H9 (cell line): ENCODE measurements around the gene ENOSF1. TPM values are rescaled to one million over a fixed set of nuclear protein-coding genes. Genes with fewer than 3 reads are reported as not detected.
A peak's percentile ranks its signal among the peaks of the same experiment; 100 is the strongest.

ENCODE experiments used
- DNase-seq: peaks from one replicate; pipeline ENCODE4 v3.0.0-alpha.2; 2017
- H2AFZ ChIP-seq: one replicate; pipeline ENCODE4 v1.6.1; 2013; ENCODE audit warnings: mild to moderate bottlenecking, low read length, control low read depth, moderate library complexity
- H2AK5ac ChIP-seq: 2 replicates; pipeline ENCODE4 v1.6.1; 2013; ENCODE audit warnings: low read length, control low read depth, mixed read lengths; ENCODE audit not compliant: insufficient read length
- H2BK120ac ChIP-seq: one replicate; pipeline ENCODE4 v1.6.1; 2013; ENCODE audit warnings: low read depth, mild to moderate bottlenecking, low read length, control low read depth, inconsistent platforms; ENCODE audit not compliant: poor library complexity, severe bottlenecking
- H2BK12ac ChIP-seq: 2 replicates; pipeline ENCODE4 v1.6.1; 2013; ENCODE audit warnings: low read length, control low read depth, mixed read lengths, low read depth; ENCODE audit not compliant: insufficient read length
- H2BK15ac ChIP-seq: 2 replicates; pipeline ENCODE4 v1.6.1; 2013; ENCODE audit warnings: low read depth, low read length, control low read depth
- H2BK20ac ChIP-seq: one replicate; pipeline ENCODE4 v1.6.1; 2013; ENCODE audit warnings: low read depth, mild to moderate bottlenecking, low read length, control low read depth, inconsistent platforms; ENCODE audit not compliant: poor library complexity, severe bottlenecking
- H2BK5ac ChIP-seq: 2 replicates; pipeline ENCODE4 v1.6.1; 2013; ENCODE audit warnings: low read length, control low read depth, mixed read lengths; ENCODE audit not compliant: insufficient read length
- H3K14ac ChIP-seq: 2 replicates; pipeline ENCODE4 v1.6.1; 2013; ENCODE audit warnings: low read length, control low read depth; ENCODE audit not compliant: insufficient read depth
- H3K18ac ChIP-seq: 2 replicates; pipeline ENCODE4 v1.6.1; 2013; ENCODE audit warnings: low read depth, mild to moderate bottlenecking, mixed read lengths, low read length, control low read depth; ENCODE audit not compliant: insufficient read length
- H3K23ac ChIP-seq: 2 replicates; pipeline ENCODE4 v1.6.1; 2013; ENCODE audit warnings: low read length, control low read depth, mixed read lengths, low read depth; ENCODE audit not compliant: insufficient read length
- H3K23me2 ChIP-seq: 2 replicates; pipeline ENCODE4 v1.6.1; 2013; ENCODE audit warnings: low read depth, mild to moderate bottlenecking, mixed read lengths, low read length, control low read depth; ENCODE audit not compliant: insufficient read length, poor library complexity, severe bottlenecking
- H3K27ac ChIP-seq: 2 replicates; pipeline ENCODE4 v1.5.1; 2013; ENCODE audit warnings: low read length, control low read depth, mixed read lengths, low read depth; ENCODE audit not compliant: insufficient read length
- H3K27me3 ChIP-seq: 2 replicates; pipeline ENCODE4 v1.6.1; 2013; ENCODE audit warnings: low read length, control low read depth, inconsistent platforms; ENCODE audit not compliant: insufficient read depth
- H3K4ac ChIP-seq: 2 replicates; pipeline ENCODE4 v1.6.1; 2013; ENCODE audit warnings: low read depth, mild to moderate bottlenecking, control low read depth, inconsistent platforms, low read length, moderate library complexity
- H3K4me1 ChIP-seq: 2 replicates; pipeline ENCODE4 v1.6.1; 2013; ENCODE audit warnings: low read length, control low read depth, inconsistent platforms; ENCODE audit not compliant: insufficient read depth
- H3K4me2 ChIP-seq: 2 replicates; pipeline ENCODE4 v1.6.1; 2013; ENCODE audit warnings: low read length, control low read depth, mixed read lengths; ENCODE audit not compliant: insufficient read length, insufficient read depth
- H3K56ac ChIP-seq: 2 replicates; pipeline ENCODE4 v1.6.1; 2013; ENCODE audit warnings: low read depth, mild to moderate bottlenecking, mixed read lengths, low read length, control low read depth; ENCODE audit not compliant: insufficient read length
- H3K79me1 ChIP-seq: 2 replicates; pipeline ENCODE4 v1.6.1; 2013; ENCODE audit warnings: low read depth, mild to moderate bottlenecking, moderate library complexity, low read length, control low read depth, inconsistent platforms; ENCODE audit not compliant: insufficient read depth, poor library complexity, severe bottlenecking
- H3K79me2 ChIP-seq: 2 replicates; pipeline ENCODE4 v1.6.1; 2013; ENCODE audit warnings: low read length, control low read depth, inconsistent platforms; ENCODE audit not compliant: insufficient read depth
- H3K9ac ChIP-seq: 2 replicates; pipeline ENCODE4 v1.6.1; 2013; ENCODE audit warnings: low read length, control low read depth, mixed read lengths; ENCODE audit not compliant: insufficient read length; ENCODE audit errors: extremely low read depth
- H3K9me3 ChIP-seq: one replicate; pipeline ENCODE4 v1.6.1; 2013; ENCODE audit warnings: low read depth, low read length, inconsistent platforms; ENCODE audit not compliant: control insufficient read depth
- H3T11ph ChIP-seq: one replicate; pipeline ENCODE4 v1.6.1; 2013; ENCODE audit warnings: mild to moderate bottlenecking, low read length, control low read depth, inconsistent platforms
- H4K20me1 ChIP-seq: one replicate; pipeline ENCODE4 v1.6.1; 2013; ENCODE audit not compliant: control insufficient read depth, insufficient read length, insufficient read depth
- H4K5ac ChIP-seq: 2 replicates; pipeline ENCODE4 v1.6.1; 2013; ENCODE audit warnings: low read depth, mild to moderate bottlenecking, mixed read lengths, low read length, control low read depth; ENCODE audit not compliant: insufficient read length
- H4K8ac ChIP-seq: replicated peaks from 2 replicates; pipeline ENCODE4 v1.6.1; 2013; ENCODE audit warnings: low read length, control low read depth, mixed read lengths, low read depth; ENCODE audit not compliant: insufficient read length
- H4K91ac ChIP-seq: 2 replicates; pipeline ENCODE4 v1.6.1; 2013; ENCODE audit warnings: low read depth, mild to moderate bottlenecking, moderate library complexity, mixed read lengths, low read length, control low read depth; ENCODE audit not compliant: insufficient read length
- H3K27ac Mint-ChIP-seq, 3 experiments: 2 replicates in 2 of 3; 3 replicates in 1 of 3; pipeline ENCODE4 v1.8.0; 2020 to 2021; ENCODE audit warnings: mixed read lengths in 3 of 3, mild to moderate bottlenecking in 1 of 3, moderate library complexity in 1 of 3
- H3K27me3 Mint-ChIP-seq: 2 replicates; pipeline ENCODE4 v1.8.0; 2021; ENCODE audit warnings: low read depth, mild to moderate bottlenecking, moderate library complexity, mixed read lengths
- H3K36me3 Mint-ChIP-seq, 3 experiments: 2 replicates in 2 of 3; 3 replicates in 1 of 3; pipeline ENCODE4 v1.8.0; 2020 to 2021; ENCODE audit warnings: low read depth in 3 of 3, mixed read lengths in 3 of 3; ENCODE audit not compliant: insufficient read depth in 1 of 3
- H3K4me1 Mint-ChIP-seq, 2 experiments: 2 replicates each; pipeline ENCODE4 v1.8.0; 2020; ENCODE audit warnings: mixed read lengths in 2 of 2
- H3K4me3 Mint-ChIP-seq, 2 experiments: 2 replicates in 1 of 2; 3 replicates in 1 of 2; pipeline ENCODE4 v1.8.0; 2020 to 2021; ENCODE audit warnings: mild to moderate bottlenecking in 2 of 2, mixed read lengths in 2 of 2, moderate library complexity in 1 of 2
- H3K9me3 Mint-ChIP-seq, 2 experiments: 2 replicates in 1 of 2; 3 replicates in 1 of 2; pipeline ENCODE4 v1.8.0; 2020; ENCODE audit warnings: mild to moderate bottlenecking in 2 of 2, mixed read lengths in 2 of 2, moderate library complexity in 1 of 2
- WGBS: extraction: QIAGEN DNeasy Blood & Tissue Kit; methylation state at CpG from one replicate; pipeline ENCODE4 v1.1.7; 2013; ENCODE audit warnings: missing lambda C conversion rate, low lambda C conversion rate, mixed read lengths; ENCODE audit not compliant: insufficient read length; ENCODE audit errors: extremely low coverage; 5-methylcytosine and 5-hydroxymethylcytosine counted together
- total RNA-seq: library from RNA; stranded (reverse); gene quantifications from 2 replicates; pipeline ENCODE4 v1.2.1, GENCODE V29; 2021
- TF ChIP-seq, protein P1 (sequence below): fragments of 200-600 bp; sonication (generic); conservative IDR thresholded peaks from 3 replicates; pipeline ENCODE4 v1.8.0; 2021; ENCODE audit warnings: antibody characterized with exemption, mild to moderate bottlenecking

Gene ENOSF1
- total RNA-seq, 1 experiment from 2014 or later, result 40.3 TPM

DNA sequence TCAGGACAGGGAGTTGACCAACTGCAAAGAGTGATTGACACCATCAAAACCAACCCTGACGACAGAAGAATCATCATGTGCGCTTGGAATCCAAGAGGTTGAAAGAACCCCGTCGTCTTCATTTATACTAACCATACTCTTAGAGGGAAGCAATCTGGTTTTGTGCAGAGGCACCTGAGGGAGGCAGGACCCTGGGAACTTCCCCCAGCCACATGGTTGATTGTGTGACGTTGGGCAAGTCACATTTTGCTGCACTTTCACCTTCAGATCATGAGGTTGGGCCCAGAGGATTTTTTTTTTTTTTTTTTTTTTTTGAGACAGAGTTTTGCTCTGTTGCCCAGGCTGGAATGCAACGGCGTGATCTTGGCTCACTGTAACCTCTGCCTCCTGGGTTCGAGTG lies 43.4 kb downstream of the ENOSF1 start:
- Histone ChIP-seq H3K27me3 (no peaks in the 10 kb centered on the region), H3K27ac (no peak overlapping the region), H3K9ac (no peak overlapping the region), H2BK20ac (no peak overlapping the region), H3K14ac (no peak overlapping the region), H2AFZ (no peak overlapping the region), H3K23me2 (no peaks in the 10 kb centered on the region), H3K4me2 (no peak overlapping the region), H3K79me2 (peaks cover 5% of the 10 kb centered on the region; the same call in 1 of the 2 replicates), H4K20me1 (no peaks in the 10 kb centered on the region), H3K9me3 (no peaks in the 10 kb centered on the region), H4K8ac (no peak overlapping the region), H4K5ac (no peak overlapping the region), H3K4me1 (no peaks in the 10 kb centered on the region), H2AK5ac (no peak overlapping the region), H3K23ac (no peak overlapping the region), H3K56ac (peak overlapping the region; percentile 82), H2BK120ac (no peak overlapping the region), H3K79me1 (no peaks in the 10 kb centered on the region), H3K4ac (no peak overlapping the region), H3T11ph (no peak overlapping the region), H2BK12ac (no peak overlapping the region), H3K18ac (no peak overlapping the region), H4K91ac (no peak overlapping the region), H2BK15ac (no peak overlapping the region), H2BK5ac (no peak overlapping the region)
- Mint-ChIP-seq H3K27me3 (no peaks in the 10 kb centered on the region), H3K27ac (no peak overlapping the region), H3K36me3 (peaks cover 36 to 74% (median 74%) of the 10 kb centered on the region in 3 experiments), H3K4me3 (no peak overlapping the region), H3K9me3 (peaks cover 8% of the 10 kb centered on the region in 2 experiments), H3K4me1 (0 out of 4 replicates have a peak, but pooled peaks cover 0 to 4% of the 10 kb centered on the region in 2 experiments)
- TF ChIP-seq, protein P1, sequence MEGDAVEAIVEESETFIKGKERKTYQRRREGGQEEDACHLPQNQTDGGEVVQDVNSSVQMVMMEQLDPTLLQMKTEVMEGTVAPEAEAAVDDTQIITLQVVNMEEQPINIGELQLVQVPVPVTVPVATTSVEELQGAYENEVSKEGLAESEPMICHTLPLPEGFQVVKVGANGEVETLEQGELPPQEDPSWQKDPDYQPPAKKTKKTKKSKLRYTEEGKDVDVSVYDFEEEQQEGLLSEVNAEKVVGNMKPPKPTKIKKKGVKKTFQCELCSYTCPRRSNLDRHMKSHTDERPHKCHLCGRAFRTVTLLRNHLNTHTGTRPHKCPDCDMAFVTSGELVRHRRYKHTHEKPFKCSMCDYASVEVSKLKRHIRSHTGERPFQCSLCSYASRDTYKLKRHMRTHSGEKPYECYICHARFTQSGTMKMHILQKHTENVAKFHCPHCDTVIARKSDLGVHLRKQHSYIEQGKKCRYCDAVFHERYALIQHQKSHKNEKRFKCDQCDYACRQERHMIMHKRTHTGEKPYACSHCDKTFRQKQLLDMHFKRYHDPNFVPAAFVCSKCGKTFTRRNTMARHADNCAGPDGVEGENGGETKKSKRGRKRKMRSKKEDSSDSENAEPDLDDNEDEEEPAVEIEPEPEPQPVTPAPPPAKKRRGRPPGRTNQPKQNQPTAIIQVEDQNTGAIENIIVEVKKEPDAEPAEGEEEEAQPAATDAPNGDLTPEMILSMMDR, result no peak
- no peak for DNase-seq
- WGBS, result no CpG with 5 or more reads among the region's 8 CpGs
